HS-27A (cell line): ENCODE data around the gene TEX10.
"Not testable (repeated sequence)": the region's sequence is repeated elsewhere in the genome, so short reads cannot be mapped to it uniquely, and the experiment has no call there.

Experiments used
- DNase-seq: peaks from one replicate; pipeline ENCODE4 v3.0.0-alpha.2; 2012; ENCODE audit warnings: low read depth, missing footprints

The TEX10 gene

DNA sequence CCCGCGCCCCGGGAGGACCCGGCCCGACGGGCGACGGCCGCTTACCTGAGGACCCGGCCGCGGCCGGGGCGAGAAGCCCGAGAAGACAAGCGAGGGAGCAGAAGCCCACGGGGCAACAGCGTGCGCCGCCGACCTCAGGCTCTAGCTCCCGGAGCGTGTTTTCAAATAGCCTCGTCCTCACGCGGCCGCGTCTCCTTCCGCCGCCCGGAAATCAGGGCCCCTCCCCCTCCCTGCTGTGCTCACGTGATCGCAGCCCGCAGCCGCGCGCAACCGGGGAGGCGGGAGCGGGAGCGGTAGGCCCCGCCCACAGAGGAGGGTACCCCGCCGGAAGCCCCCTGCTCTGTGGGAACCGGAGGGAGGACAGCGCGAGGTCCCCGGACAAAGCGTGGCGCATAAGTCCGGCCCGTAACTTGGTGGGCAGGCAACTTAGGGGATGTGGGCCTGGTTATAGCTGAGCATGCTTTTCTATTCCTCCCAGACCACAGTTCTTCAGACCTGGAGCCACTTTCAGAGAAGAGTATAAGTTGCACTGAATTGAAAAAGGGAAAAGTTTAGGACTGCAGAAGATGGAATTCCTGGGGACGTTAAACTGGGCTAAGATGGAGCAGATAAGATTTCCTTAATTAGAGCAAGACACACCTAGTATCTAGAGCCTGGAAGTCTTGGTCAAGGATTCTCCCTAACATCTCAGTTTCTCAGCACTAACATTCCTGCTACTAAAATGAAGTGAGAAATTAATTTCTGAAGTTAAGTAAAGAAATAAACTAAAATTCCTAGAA, at the start of gene TEX10:
TEX10 (minus strand) TSS at position 216 of the 779 bp plus-strand sequence. CDS start 3,579 bp downstream, outside the sequence.
- DNase-seq: peak; percentile 43

- DNase-seq: no peak
Observed at GRCh38 chr9:100401042-100401441, 48.3 kb upstream of the TEX10 start.

DNA sequence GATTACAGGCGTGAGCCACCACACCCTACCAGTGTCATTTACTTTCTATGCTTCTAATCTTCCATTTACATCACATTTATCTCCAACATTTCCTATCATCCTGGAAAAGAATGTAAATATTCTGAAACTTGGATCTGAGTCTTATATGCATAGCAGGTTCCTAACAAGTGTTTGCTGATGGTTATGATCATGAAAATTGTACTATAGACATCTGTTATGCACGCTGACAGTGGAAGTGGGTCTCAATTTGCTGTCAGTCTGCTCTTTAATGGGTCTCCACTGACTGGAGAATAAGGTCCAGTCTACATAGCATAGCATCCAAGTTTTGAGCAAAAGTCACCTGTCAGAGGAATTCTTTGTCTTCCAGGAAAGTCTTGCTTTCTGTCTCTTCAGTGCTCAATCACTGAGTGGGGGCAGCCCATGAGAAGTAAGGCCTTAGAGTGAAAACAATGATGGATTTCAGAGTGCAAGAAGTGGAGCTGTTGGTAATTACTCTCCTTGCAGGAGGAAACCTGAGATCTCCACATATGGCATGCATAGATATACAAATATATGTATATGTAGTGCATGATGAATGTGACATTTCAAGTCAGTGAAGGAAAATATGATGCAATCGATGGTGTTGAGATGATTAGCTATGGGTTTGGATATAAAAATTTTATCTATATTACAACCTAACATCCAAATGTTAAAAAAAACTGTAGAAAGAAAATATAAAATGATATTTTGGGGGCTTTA, 45.0 kb upstream of the TEX10 start:
- DNase-seq: no peak

- DNase-seq: no peak
Observed at GRCh38 chr9:100396769-100397168, 44.0 kb upstream of the TEX10 start.

GRCh38 chr9:100394816-100395215, 42.1 kb upstream of the TEX10 start:
- DNase-seq: no peak

DNA sequence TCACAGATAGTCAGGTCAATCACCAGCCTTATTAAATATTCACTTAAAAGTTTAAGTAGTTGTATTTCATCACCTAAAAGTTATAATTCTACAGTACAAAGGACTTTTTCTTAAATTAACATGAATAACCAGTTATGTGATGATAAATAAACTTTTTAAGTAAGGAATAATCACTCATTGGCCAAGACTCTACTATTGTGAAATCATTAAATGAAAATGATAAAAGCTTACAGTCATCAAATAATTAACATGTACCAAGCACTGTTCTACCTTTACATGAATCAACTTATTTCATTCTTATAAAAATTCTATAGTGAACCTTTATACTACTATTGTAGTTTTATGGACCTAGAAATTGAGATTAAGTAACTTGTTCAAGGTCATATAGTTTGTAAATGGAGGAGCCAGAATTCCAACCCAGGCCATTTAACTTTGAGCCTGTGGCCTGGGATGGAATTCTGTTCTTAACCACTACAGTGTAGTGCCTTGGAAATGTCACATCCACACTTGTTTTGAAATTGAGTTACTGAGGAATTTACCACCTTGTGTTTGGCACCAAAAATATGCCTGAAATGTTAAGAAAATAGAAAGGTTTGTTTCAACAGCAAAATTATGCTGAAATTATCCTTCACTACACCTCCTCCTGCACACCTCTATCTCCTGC, 41.4 kb upstream of the TEX10 start:
- no peak for DNase-seq

- DNase-seq: not testable (repeated sequence)
Observed at GRCh38 chr9:100392989-100393388, 40.2 kb upstream of the TEX10 start.

DNA sequence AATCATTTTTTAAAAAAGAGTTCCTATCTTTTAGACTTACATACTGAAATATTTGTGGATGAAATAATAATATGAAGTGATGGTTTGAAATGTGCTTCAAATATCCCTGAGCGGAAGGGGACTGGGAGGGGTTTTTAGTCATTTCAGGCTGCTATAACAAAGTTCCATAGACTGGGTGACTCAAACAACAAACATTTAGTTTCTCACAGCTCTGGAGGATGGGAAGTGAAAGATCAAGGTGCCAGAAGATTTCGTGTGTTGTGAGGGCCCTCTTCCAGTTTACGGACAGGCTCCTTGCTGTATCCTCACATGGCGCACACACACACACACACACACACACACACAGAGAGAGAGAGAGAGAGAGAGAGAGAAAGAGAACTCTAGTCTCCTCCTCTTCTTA, 27.1 kb upstream of the TEX10 start:
- DNase-seq: peak; percentile 88

GRCh38 chr9:100377015-100377414, 24.3 kb upstream of the TEX10 start:
- no peak for DNase-seq

- no peak for DNase-seq
Observed at GRCh38 chr9:100375658-100376057, 22.9 kb upstream of the TEX10 start.

- DNase-seq: no peak
Observed at GRCh38 chr9:100372648-100373047, 19.9 kb upstream of the TEX10 start.

GRCh38 chr9:100370064-100370723, 17.5 kb upstream of the TEX10 start:
- DNase-seq: no peak

DNA sequence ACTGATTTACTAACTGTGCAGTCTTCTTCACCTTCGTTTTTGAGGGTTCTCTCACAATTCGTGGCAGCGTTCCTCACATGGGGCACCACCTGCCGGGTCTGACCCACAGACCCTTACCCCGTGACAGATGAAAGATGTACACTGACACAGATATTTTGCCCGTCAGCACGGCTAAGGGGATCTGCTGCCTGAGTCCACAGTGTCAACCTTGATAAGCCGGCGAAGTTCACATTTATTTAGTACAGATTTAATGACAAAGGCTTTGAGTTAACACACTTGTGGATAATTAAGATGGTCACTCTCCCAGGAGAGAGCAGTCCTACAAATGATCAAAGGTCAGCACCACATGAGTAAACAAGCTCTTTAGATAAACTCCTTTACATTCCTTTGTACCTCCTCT, 15.9 kb upstream of the TEX10 start:
- no peak for DNase-seq

- DNase-seq: no peak
Observed at GRCh38 chr9:100366121-100366520, 13.4 kb upstream of the TEX10 start.

DNA sequence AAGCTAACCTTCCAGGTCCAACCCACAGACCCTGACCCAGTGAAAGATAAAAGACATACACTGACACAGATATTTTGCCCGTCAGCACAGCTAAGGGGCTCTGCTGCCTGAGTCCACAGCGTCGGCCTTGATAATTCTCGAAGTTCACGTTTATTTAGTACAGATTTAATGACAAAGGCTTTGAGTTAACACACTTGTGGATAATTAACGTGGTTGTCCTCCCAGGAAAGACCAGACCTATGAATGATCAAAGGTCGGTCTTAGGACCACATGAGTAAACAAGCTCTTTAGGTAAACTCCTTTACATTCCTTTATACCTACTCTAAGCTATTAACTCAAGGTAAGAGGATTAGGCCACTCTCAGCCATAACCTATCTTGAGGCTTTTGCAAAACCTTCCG, 11.3 kb upstream of the TEX10 start:
- no peak for DNase-seq

DNA sequence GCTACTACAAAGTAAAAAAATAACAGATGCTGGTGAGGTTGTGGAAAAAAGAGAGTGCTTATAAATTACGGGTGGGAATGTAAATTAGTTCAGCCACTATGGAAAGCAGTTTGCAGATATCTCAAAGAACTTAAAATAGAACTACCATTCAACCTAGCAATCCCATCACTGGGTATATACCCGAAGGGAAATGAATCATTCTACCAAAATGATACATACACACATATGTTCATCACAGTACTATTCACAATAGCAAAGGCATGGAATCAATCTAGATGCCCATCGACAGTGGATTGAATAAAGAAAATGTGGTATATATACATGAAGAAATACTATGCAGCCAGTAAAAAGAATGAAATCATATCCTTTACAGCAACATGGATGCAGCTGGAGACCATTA, 6.3 kb upstream of the TEX10 start:
- DNase-seq: no peak

DNA sequence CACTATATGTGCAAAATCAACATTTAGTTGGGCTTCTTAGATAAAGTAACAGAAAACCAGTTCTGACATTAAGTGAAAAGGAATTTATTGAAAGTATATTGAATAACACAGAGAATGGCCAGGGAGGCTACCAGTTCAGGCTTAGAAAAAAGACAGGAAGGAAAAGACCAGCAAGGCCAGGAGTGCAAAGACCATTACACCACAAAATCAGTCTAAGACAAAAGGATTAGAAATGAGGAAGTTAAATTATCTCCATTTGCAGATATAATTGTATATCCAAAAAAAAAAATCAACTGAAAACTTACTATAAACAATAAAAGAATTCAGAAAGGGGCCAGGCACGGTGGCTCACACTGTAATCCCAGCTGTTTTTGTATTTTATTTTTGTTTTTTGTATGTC, 4.8 kb upstream of the TEX10 start:
- DNase-seq: no peak

DNA sequence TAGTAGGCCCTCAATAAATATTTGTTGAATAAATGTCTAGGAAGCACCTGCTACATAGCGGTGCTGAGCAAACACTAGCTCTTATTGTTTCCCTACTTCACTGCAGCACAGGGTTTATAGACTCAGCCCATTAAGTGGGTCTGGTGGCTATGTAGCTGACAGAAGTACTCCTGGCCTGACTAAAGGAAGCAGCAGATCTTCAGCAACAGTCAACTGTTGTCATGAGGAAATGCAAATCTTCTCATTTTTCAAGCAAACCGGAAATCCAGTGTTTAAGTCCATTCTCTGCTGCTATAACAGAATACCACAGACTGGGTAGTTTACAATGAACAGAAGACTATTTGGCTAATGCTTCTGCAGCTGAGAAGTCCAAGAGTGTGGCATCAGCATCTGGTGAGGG, 2.8 kb upstream of the TEX10 start:
- DNase-seq: no peak

- DNase-seq: no peak
Observed at GRCh38 chr9:100354121-100354800, 1.5 kb upstream of the TEX10 start.

DNA sequence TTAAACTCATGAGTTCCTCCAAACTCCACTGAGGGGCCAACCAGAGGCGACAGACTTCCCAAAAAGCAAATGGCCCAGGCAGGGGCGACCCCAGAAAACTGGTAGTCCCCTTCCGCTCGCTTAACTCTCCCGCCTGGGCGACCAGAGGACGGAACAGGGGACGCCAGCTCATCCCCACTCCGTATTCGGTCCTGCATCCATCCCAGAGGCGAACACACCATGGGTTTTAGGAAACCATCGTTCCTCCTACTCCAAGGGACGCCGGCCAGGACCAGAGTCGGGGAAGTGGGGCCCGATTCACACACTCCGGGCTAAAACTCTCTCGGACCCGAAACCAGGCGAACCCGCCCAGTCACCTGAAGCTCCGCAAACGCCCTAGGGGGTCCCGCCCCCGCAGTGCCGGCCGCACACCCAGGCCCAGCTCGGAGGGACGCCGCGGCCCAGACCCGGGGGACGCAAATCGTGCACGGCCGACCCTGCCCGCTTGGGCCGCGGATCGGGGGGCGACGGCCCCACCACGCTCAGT, 478 bp downstream of the TEX10 start:
- DNase-seq: no peak

GRCh38 chr9:100351508-100351907, 1.2 kb downstream of the TEX10 start:
- no peak for DNase-seq

DNA sequence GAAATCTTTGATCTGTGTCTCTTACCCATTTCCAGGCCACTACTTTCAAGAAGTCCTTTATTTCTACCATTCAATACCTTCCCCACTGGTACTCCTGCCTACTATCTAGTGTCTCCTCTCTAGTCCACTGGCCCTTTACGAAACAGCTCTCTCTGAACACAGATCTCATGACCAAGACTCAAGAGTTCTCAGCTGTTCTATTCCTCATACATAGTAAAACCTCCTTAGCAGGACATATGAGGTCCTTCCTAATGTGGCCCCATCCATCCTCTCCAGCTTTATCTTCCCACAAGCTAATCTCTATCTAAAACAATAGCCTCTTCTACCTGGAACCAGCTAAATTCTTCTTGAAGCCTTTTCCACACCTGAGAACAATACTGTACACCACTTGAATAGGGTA, 2.6 kb downstream of the TEX10 start:
- no peak for DNase-seq
